ENCODE data around the gene RASAL3.

RASAL3 gene

DNA sequence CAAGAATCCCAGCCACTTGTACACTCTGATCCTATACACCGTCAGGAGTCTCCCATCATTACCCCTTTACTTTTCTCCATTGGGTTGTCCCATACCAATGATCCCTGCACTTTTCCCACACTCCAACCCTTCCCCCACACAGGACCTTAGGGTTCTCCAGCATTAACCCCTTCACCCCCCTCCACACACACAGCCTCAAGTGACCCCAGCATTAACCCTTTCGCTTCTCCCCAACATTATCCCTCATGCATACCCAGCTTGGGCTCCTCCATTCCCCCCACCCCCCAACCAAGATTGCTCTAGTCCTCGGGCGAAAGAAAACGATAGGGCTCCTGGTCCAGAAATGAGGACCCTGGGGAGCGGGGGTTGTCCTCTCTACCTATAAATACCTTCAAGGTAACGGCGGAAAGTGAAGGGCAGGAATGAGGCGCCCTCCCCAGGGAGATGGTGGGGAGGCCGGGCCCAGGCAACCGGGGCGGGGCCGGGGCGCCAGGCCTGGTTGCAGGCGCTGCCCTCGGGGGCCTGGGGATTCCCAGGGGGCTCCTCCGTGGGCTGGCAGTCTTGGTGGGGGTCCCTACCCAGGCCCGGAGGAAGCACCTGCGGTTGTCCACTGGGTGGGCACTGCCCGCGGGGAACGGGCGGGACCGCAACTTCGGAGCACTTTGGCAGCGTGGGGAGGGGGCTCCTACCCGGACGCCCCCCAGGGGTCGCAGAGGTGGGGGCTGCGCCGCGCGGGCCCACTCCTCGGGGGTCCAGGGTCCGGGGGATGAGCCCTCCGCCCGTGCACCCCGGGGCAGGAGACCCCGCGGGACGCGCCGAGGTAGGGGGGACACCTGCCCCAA, 15.3 kb downstream of the RASAL3 start:
- DNase-seq: no peak

DNA sequence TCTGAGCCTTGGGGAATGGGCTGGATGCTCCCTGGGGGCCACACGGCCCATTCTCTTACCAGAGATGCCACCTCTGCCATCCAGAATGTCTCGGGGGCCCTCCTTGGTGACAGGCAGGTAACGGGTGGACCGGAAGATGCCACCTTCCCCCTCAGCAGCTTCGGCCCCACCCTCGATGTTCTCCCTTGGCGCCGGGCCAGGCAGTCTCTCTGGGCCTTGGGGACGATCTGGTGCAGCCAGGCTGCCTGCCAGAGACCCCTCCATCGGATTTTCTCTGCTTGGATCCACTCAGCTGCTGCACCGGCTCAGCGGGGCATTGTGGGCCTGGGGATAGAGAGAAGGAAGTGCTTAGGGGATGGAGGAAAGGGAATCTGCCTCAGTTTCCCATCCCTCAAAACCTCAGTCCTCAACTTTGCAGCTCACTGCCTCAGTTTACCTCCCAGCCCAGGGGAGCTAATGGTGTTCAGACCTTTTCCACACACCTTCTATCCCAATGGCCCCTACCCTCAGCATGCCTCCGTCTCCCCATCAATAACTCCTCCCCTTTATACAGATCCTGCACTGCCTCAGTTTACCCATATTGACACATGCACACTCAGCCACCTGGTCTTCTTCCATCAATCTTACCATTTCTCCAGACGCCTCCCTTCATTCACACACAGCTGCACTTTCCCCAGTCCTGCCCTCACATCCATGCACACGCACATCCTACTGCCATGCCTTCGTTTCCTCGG, 16.1 kb downstream of the RASAL3 start:
- DNase-seq: no peak

DNA sequence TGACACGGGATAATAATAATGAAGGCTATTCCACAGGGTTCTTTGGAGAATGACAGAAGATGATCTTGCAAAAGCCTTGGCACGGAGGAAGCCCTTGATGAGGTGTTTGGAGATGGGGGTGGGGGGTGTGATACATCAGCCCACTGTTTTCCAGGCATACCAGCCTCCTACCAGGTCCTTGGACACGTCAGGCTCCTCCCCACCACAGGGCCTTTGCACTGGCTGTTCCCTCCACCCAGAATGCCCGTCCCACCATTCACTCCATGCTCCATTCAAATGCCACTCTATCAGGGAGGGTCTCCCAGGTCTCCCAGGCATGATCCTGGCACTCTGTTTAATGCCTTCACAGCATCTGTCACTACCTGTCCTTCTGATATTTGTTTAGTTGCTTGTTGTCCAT, 17.3 kb downstream of the RASAL3 start:
- no peak for DNase-seq

DNA sequence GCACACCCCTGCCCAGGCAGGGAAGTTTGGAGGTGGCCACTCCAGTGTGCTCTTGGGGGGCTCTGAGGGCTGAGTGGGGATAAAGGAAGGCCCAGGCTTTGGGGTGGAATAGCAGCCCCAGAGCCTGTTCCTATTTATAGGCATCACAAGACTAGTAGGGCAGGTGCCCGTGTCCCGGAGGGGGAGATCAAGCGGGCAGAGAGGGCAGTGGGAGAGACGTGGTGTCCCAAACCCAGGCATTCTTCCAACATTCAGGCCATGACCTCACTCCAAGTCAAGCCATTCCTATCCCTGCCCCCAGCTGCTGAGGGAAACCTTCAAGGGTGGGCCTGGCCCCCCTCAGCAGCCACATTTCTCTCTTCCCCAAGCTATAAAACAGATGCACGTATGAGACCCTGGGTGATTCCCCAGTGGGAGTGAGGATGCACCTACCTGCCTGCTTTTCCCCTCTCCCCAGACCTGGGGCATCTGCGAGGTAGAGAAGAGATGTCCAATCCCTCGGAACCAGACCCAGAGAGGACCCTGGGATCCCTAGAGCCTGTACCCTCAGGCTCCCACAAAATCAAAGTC, 18.5 kb downstream of the RASAL3 start:
- DNase-seq: no peak

DNA sequence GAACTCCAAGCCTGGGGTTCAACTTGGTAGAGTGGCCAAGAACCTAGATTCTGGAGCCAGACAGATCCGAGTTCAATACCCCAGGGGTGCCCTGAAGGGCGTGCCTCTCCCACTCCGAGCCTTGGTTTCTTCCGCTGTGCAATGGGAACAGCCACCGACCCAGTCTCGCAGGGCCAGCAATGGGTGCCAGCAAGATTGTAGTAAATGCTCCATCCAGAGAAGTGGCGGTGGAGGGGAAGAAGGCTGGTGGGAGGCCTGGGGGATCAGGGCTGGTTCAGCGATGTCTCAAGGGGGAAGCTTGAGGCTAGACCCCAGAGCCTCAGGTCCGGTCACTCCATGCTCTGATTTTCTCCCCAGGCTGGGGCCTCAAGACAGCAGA, 19.1 kb downstream of the RASAL3 start:
- DNase-seq: no peak

DNA sequence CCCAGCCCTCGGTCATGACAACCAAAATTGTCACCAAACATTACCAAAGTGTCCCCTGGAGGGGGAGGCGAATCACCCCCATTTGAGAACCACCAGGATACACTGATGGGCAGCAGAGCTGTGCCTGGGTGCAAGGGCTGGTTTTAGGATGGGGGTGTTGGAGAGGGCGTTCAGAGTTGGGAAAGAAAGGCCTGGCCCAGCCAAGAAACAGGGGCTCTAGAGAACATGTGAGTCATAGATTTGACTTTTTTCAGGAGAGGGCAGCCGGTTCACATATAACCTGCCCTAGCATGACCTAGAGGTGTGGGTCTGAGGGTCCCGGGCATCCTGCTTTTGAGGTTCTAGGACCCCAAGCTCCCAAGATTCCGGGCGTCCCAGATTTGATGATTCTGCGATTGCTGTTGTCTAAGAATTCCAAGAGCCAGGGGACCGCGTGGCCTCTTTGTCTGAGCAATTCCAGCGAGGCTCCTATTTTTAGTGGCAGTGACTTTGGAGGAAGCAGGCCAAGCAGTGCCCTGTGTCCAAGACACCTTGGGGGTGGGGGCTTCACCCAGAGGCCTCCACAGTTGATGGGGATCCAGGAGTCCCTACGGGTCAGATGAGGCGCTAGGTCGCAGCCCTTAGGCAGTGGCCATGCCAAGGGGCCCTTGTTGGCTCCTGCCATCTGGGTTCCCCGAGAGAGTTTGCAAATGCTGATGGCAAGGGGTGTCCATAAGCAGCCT, 19.7 kb downstream of the RASAL3 start:
- DNase-seq: no peak

DNA sequence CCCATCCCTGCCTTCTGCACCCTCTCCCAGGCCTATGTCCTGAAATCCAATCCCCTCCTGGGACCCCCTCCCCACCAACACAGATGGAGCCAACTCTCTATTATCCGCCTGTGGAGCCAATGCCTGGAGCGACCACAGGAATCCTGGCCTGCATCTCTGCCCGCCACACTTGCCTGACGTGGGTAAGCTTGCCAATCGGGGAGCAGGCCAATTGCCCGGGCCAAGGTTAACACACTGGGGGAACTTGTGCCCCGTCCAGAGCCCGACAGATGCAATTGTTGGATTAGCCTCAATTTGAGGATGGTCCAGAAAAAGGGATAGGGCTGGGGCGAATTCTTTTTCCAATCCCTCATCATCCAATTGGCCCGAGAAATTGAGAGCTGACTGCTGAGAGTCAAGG, 20.5 kb downstream of the RASAL3 start:
- no peak for DNase-seq

DNA sequence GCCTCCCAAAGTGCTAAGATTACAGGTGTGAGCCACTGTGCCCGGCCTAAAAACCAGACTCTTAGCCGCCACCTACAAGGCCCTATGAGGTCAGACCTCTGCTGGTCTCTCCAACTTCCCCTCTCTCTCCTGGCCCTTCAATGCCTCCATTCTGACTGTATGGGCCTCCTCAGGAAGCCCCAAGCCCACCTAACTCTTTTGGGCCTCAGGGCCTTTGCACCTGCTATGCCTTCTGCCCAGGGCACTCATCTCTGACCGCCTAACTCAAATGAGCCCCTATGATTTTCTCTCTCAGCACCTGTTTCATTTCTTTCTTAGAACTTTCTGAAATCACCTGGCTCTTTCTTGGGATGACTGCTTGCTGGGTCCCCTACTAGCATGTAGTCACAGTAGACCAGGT, 21.0 kb downstream of the RASAL3 start:
- no peak for DNase-seq

DNA sequence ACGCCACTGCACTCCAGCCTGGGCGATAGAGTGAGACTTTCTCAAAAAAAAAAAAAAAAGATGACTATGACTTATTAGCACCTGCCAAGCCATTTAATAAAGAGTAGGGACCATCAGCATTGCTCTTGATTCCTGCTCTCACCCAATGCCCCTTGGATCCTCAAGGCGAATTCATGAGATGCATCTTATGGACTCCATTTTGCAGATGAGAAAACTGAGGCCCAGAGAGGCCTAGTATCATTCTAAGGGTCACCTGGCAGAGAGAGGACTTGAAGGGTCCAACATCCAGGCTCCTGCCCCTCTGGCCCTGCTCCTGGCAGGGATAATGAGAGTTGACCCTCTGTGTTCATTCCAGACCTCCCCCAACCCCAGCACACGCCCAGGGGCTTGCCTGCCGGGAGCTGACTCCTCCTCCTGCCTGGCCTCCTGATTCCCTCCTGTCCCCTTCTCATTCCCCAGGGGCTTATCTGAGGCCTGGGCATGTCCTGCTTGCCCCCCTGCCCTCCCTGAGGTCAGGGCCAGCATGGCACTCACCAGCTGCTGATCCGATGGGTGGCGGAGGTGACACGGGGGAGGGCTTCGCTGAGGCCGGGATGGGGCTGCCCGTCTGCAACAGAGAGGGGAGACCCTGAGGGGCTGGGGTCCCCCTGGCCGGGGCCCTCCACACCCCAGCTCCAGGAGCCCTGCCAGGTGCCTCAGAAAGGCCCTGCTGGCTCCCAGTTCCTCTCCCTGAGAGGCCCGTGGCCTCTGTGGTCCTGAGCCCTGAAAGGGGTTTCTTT, 22.0 kb downstream of the RASAL3 start:
- DNase-seq: no peak

DNA sequence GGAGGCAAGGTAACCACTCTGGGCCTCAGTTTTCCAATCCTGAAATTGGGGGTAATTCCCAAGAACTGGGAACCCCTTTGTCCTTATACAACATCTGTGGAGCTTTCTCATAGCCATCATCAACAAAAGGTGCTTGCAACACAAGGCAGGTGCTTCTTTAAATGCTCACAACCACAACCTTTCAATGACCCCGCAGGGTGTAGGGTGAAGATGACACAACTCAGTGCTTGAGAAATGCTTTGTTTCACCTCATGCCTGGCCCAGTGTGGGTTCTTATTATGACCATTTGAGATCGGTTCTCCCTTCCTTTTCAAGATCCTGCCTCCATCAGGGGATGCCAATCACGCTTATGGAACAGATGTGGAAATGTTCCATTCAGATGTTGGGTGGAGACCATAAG, 23.0 kb downstream of the RASAL3 start:
- DNase-seq: no peak

DNA sequence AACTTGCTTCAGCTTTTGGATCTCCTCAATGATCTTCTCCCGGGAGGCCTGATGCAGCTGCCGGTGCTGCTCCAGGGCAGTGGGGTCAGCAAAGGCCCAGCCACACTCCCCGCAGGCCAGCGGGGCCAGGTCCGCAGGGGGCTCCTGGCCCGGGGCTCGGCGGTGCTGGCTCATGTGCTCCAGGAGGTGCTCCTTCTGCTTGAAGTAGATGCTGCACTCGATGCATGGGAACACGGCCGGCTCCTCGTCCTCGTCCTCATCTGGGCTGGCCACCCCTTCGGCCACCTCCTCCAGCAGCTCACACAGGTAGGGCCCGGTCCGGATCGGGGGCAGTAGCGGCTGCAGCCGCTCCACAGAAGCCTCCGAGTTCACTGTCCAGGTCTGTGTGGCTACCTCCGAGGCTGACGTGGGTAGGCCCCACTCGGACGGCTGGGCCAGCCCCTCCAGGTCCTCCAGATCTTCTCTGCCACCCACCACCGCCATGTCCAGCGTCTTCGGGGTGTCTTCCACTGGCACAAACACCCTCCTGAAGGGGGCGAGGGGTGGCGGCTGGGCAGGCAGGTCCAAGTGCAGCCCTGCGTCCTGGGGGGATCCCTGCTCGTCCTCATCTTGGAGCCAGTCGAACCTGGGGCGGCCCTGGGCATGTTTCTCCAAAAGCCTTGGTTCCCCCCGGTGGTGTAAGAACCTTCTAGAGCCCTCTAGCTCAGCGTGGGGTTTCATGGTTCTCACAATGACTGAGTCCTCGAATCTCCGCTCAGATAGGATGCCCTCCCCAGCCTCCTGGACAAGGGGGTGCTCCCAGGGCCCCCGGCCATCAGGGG, 24.3 kb downstream of the RASAL3 start:
- DNase-seq: no peak

DNA sequence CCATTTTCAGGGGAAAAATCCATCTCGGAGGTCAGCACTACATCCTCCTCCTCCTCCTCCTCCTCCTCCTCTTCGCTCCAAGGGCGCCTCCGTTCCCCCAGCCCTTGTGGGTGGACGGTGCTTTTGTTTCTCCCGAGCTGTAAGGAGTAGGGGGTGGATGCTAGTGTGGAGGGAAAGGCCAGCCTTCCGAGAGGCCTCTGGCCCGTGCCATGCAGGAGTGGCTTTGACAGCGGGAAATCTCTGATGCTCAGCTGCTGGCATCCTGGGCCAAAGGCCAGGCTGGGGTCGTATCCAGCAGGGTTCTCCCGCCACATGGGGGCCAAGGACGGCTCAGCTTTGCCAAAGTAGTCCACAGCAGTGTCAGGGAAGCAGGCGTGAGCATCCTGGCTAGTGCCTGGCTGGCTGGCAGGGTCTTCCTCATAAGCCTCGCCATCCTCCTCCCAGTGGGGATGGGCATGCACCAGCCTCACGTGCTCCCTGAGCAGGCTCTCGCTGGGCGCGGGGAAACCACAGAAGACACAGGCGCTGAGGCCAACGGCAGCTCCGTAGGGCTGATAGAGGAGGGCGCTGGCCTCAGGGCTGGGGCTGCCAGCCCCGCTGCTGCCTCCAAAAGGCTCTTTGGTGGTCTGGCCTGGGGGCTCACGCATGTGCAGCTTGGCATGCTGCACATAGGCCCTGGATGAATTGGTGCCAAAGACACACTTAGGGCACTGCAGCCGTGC, 25.1 kb downstream of the RASAL3 start:
- DNase-seq: no peak

DNA sequence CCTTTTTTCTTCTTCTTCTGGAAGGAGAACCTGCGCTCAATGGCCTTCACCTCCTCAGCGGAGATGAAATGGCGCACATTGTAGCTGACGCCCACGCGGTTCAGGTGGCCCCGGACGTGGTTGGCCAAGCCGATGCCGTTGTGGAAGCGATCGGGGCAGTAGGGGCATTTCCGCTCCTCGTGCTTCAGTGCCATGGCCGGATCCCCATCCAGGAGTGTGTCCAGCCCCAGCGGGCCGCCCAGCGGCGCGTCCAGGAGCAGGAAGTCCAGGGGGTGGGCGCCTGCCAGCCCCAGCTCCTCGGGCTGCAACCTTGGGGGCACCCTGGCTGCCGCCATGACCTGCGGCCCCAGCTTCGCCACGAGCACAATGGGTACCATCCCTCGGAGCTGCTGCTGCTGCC, 25.8 kb downstream of the RASAL3 start:
- DNase-seq: no peak

DNA sequence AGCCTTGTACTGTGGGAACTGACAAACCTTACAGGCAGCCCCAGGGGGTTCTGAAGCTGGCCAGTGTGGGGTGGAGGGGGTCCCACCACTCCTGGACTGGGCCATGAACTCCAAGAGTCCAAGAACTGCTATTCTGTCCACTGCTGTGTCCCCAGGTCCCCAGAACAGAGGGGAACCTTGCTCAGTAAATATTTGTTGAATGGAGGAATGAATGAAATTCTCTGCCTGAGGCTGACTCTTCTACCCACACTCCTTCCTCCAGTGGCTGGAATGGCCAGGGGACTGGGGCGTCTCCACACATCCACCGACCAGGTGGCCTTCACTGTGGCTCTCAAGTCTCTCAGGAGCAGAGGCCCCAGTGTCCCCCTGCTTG, 26.2 kb downstream of the RASAL3 start:
- no peak for DNase-seq

DNA sequence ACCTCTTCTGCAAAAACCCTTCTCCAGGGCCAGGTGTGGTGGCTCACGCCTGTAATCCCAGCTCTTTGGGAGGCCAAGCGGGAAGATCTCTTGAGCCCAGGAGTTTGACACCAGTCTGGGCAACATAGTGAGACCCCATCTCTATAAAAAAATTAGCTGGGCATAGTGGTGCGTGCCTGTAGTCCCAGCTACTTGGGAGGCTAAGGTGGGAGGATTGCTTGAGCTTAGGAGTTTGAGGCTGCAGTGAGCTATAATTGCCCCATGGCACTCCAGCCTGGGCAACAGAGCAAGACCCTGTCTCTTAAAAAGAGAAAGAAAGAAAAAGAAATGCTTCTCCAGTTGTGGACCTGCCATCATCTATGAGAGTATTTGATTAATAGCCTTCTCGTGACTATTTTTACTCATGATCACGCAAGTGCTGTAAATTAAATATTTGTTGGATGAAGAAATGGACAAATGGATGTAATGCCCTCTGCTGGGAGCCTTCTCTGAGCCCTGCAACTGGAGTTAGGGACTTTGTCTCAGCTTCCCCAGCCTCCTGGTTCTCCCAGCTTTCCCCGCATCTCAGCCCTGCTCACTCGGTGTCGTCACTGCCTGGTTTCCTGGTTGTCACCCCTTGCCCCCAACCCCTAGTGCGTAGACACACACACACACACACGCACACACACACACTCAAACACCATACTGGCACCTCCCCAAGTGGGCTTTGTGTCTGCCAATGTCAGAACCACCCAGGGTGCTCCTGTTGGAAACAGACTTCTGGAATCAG, 26.8 kb downstream of the RASAL3 start:
- no peak for DNase-seq

DNA sequence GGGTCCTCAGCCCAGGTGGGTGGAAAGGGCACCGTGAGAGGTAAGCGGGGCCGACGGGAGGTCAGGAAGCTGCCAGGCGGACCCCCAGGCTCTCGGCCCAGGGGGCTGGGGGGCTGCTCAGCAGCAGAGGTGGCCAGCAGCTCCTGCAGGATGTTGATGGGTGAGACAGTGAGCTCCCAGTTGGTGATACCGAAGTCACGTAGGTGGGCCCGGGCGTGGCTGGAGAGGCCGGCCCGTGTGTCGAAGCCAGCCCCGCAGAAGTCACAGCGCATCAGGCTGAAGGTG, 27.6 kb downstream of the RASAL3 start:
- DNase-seq: no peak

DNA sequence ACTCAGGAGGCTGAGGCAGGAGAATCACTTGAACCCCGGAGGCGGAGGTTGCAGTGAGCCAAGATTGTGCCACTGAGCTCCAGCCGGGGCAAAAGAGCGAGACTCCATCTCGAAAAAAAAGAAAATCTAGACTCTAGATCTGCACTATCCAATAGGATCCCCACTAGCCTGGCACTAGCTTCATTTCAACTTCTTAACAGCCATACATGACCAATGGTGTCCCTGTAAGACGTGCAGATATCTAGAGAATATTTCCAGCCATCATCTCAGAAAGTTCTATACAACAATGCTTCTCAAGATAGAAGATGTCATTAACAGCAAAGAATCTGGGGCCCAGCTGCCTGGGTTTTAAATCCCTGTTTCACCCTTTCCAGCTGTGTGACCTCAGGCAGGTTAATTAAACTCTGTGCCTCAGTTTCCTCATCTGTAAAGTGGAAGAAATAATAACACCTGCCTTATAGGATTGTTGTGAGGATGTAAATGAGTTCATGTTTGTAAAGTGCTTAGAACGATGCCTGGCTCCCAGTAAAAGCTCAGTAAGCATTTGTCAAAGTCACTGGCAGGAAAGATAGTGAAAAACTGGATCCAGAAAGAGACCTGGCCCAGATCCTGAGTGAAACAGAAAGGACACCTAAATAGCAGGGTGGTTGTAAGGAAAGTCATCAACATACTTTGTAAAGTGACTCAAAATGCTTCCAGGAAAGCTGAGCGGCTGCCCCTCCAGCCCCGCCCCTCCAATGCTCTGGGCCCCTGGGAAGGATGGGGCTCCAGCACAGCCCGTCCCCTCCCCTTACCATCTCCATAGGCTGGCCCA, 28.1 kb downstream of the RASAL3 start:
- DNase-seq: no peak

DNA sequence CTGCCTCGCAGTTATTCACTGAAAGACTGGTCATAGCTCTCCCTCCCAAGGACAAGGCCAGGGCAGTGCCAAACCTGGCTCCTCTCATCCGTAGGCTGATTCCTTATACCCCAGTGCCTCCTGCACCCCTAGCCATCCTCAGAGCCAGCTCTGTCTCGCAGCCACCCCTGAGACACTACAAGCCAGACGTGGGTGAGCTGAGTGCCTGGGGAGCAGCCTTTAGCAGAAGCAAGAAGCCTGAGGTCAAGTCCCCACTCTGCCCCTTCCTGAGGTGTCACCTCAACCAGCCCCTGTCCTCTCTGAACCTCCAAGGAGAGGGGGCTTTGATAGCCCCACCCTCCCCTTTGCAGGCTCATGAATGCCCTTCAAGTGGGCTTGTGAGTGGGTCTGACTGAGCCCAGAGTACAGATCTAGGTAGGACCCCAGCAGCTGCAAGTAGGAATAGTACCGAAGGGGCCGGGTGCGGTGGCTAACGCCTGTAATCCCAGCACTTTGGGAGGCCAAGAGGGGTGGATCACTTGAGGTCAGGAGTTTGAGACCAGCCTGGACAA, 30.8 kb downstream of the RASAL3 start:
- DNase-seq: no peak
